ENCODE measurements around the gene TRIP11. TPM values are rescaled to one million over a fixed set of nuclear protein-coding genes. Genes with fewer than 3 reads are reported as not detected.

Gene TRIP11
- total and polyA plus RNA-seq, 2 of the 13 experiments (the other 11 are each of a cell fraction or from before 2014, with no cell fraction given) = 10.9 to 32.8 TPM

- H3K27ac ChIP-seq (ENCODE audit: extremely low read length, insufficient read depth, low read length) = no peak overlapping the region
- peak overlapping the region in 1 of 3 experiments; percentile 68; a peak in 3 of 6 replicates for H3K4me3 ChIP-seq (replicated peaks in 1 of 3; ENCODE audit: insufficient read depth in 1 of 3, low read depth in 2 of 3, low read length in 3 of 3)
- no peak for FAIRE-seq
- H2AFZ ChIP-seq (ENCODE audit: low read length) = no peak overlapping the region
- intact Hi-C loops (cut with micrococcal nuclease; ENCODE audit: unreplicated experiment) (loop anchor here (5.0 kb wide), 1 partner anchor 51 kb away; no protein-coding TSS in a partner anchor), in situ Hi-C loops (cut with HindIII; ENCODE audit: extremely low pct_ligation_motif_present, low pct_unique_long_range_greater_than_20kb) (no loop called here)
- POLR2A ChIA-PET = interaction anchor here (0.6 to 1.4 kb wide), 2 partner anchors 12 to 33 kb away, joined by 3 to 4 read pairs; no protein-coding TSS in a partner anchor
- BruUV-seq (replicated peaks) = no TSS peak
- peaks cover 5 to 29% of the 10 kb centered on the region in 2 experiments for H3K27me3 ChIP-seq (ENCODE audit: control insufficient read depth in 1 of 2, insufficient read depth in 2 of 2, low read length in 2 of 2)
- WGBS (ENCODE audit: low lambda C conversion rate) = 9% methylated on average over 10 of the region's 10 CpGs
- H3K4me2 ChIP-seq (ENCODE audit: low read depth, low read length) = peak overlapping the region; percentile 90
- no peaks in the 10 kb centered on the region for H3K79me2 ChIP-seq (ENCODE audit: insufficient read depth, low read length)
- H3K36me3 ChIP-seq (replicated peaks in 1 of 2; ENCODE audit: control insufficient read depth in 1 of 2, insufficient read depth in 2 of 2, low read length in 2 of 2) = no peaks in the 10 kb centered on the region
- peaks cover 36% of the 10 kb centered on the region for H3K4me1 ChIP-seq (ENCODE audit: insufficient read depth, low read length)
- ATAC-seq = no peak
- CTCF ChIA-PET (ENCODE audit: low intra/inter-chr PET ratio, low total read pairs) = no interaction called here
- DNase-seq (ENCODE audit: low spot score) = no peak
- H4K20me1 ChIP-seq (ENCODE audit: insufficient read depth, low read length) = no peaks in the 10 kb centered on the region
- TF ChIP-seq ZBED4 (CRISPR knock-in tag; IDR thresholded peaks at IDR 0.05; ENCODE audit: borderline replicate concordance) = no peak
- H3K9ac ChIP-seq (ENCODE audit: insufficient read depth, low read depth, low read length) = no peak overlapping the region
- no peaks in the 10 kb centered on the region for H3K9me3 ChIP-seq (ENCODE audit: low read length)
Measured at GRCh38 chr14:91945751-91946621, 93.9 kb downstream of the TRIP11 start.

GRCh38 chr14:91942946-91943345 is 96.9 kb downstream of the TRIP11 start:
- intact Hi-C loops (cut with micrococcal nuclease; ENCODE audit: unreplicated experiment) (no loop called here), in situ Hi-C loops (cut with HindIII; ENCODE audit: extremely low pct_ligation_motif_present, low pct_unique_long_range_greater_than_20kb) (no loop called here)
- FAIRE-seq (no peak), DNase-seq (ENCODE audit: low spot score) (no peak), ATAC-seq (no peak)
- no peaks in the 10 kb centered on the region for H3K9me3 ChIP-seq (ENCODE audit: low read length)
- no TSS peak for BruUV-seq (replicated peaks)
- no peak overlapping the region for H3K4me3 ChIP-seq (replicated peaks in 1 of 3; ENCODE audit: insufficient read depth in 1 of 3, low read depth in 2 of 3, low read length in 3 of 3)
- H3K27me3 ChIP-seq (ENCODE audit: control insufficient read depth in 1 of 2, insufficient read depth in 2 of 2, low read length in 2 of 2) = peaks cover 5 to 24% of the 10 kb centered on the region in 2 experiments
- H4K20me1 ChIP-seq (ENCODE audit: insufficient read depth, low read length) = no peaks in the 10 kb centered on the region
- H3K79me2 ChIP-seq (ENCODE audit: insufficient read depth, low read length) = no peaks in the 10 kb centered on the region
- no peak overlapping the region for H3K9ac ChIP-seq (ENCODE audit: insufficient read depth, low read depth, low read length)
- H3K36me3 ChIP-seq (replicated peaks in 1 of 2; ENCODE audit: control insufficient read depth in 1 of 2, insufficient read depth in 2 of 2, low read length in 2 of 2) = no peaks in the 10 kb centered on the region
- ChIA-PET POLR2A (no interaction called here), CTCF (ENCODE audit: low intra/inter-chr PET ratio, low total read pairs) (no interaction called here)
- H2AFZ ChIP-seq (ENCODE audit: low read length) = no peak overlapping the region
- 94% methylated on average over 9 of the region's 9 CpGs for WGBS (ENCODE audit: low lambda C conversion rate)
- H3K4me2 ChIP-seq (ENCODE audit: low read depth, low read length) = no peak overlapping the region
- no peak overlapping the region for H3K27ac ChIP-seq (ENCODE audit: extremely low read length, insufficient read depth, low read length)
- H3K4me1 ChIP-seq (ENCODE audit: insufficient read depth, low read length) = peaks cover 37% of the 10 kb centered on the region
- TF ChIP-seq GRHL1 (CRISPR knock-in tag; conservative IDR thresholded peaks at IDR 0.05) = no peak
- TF ChIP-seq SNAPC4 (CRISPR knock-in tag; IDR thresholded peaks at IDR 0.05) = no peak
- TF ChIP-seq CC2D1A (CRISPR knock-in tag; IDR thresholded peaks at IDR 0.05) = no peak
- no peak for TF ChIP-seq ZNF20 (CRISPR knock-in tag; IDR thresholded peaks at IDR 0.05)

All from HepG2 (cell line).